VCaP (cell line): ENCODE data around the gene RNF227.

Experiments
- H3K27ac ChIP-seq: fragments of 450-650 bp; 2 replicates; pipeline ENCODE4 v1.5.1; 2017
- CTCF ChIP-seq: fragments of 450-650 bp; conservative IDR thresholded peaks from 2 replicates; pipeline ENCODE4 v1.5.1; 2017; ENCODE audit warnings: mild to moderate bottlenecking, moderate library complexity

The RNF227 gene

GRCh38 chr17:7894866-7895265 is 21.2 kb downstream of the RNF227 start:
- TF ChIP-seq CTCF, result no peak
- H3K27ac ChIP-seq, result no peak overlapping the region

- no peak overlapping the region for H3K27ac ChIP-seq
- no peak for TF ChIP-seq CTCF
Measured at GRCh38 chr17:7894226-7894625, 21.9 kb downstream of the RNF227 start.

- no peak for TF ChIP-seq CTCF
- no peak overlapping the region for H3K27ac ChIP-seq
Measured at GRCh38 chr17:7893187-7893880, 22.8 kb downstream of the RNF227 start.

GRCh38 chr17:7889166-7889955 is 26.7 kb downstream of the RNF227 start:
- TF ChIP-seq CTCF, result peak; percentile 43
- H3K27ac ChIP-seq, result peak overlapping the region; percentile 97

- TF ChIP-seq CTCF, result no peak
- H3K27ac ChIP-seq, result peak within 1 kb of the TSS; percentile 97
Measured at GRCh38 chr17:7888184-7888920, 27.7 kb downstream of the RNF227 start, which contains the start of gene CHD3. Gene CHD3 (plus strand): TSS chr17:7888789. CDS start chr17:7889001, 212 bp downstream.

GRCh38 chr17:7887482-7888183 is 28.5 kb downstream of the RNF227 start:
- no peak for TF ChIP-seq CTCF
- peak overlapping the region; percentile 97 for H3K27ac ChIP-seq
